Gastroesophageal sphincter (tissue), 3 donors: Measurements from ENCODE around the gene ACADVL.

Experiments used
- POLR2A ChIP-seq, 2 donors: fragments of 450-650 bp; IDR thresholded peaks; one replicate each; pipeline ENCODE4 v1.6.1; 2017; ENCODE audit warnings: antibody characterized with exemption in 2 of 2, mild to moderate bottlenecking in 2 of 2, moderate library complexity in 1 of 2
- TF ChIP-seq, protein P1 (sequence below), 4 experiments: fragments of 200-600 bp in 2 of 4; fragments of 450-650 bp in 2 of 4; sonication (generic) in 1 of 4; IDR thresholded peaks; one replicate each; pipeline ENCODE4 v1.5.1; 2017 to 2019; ENCODE audit warnings: antibody characterized with exemption in 4 of 4, mild to moderate bottlenecking in 2 of 4, moderate library complexity in 2 of 4

DNA sequence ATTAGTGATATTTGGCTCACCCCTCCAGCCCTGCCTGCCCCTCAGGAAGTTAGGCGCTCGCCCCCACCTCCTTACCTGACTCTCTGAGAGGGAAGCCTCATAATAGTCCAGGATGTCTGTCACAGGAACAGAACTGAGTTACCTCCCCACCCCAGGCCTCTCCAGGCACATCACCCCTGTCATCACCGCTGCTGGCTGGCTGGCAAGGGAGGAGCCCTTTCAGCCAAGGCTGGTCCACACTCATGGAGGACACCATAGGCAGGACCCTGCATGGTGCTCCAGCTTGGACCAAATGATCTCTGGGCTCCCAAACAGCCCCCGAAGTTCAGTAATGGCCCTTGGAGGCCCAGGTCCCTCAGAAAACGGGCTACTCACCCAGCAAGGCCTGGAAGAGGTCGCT, 1.6 kb upstream of the ACADVL start:
- TF ChIP-seq POLR2A (IDR thresholded peaks at IDR 0.05), result no peak
- TF ChIP-seq, protein P1, sequence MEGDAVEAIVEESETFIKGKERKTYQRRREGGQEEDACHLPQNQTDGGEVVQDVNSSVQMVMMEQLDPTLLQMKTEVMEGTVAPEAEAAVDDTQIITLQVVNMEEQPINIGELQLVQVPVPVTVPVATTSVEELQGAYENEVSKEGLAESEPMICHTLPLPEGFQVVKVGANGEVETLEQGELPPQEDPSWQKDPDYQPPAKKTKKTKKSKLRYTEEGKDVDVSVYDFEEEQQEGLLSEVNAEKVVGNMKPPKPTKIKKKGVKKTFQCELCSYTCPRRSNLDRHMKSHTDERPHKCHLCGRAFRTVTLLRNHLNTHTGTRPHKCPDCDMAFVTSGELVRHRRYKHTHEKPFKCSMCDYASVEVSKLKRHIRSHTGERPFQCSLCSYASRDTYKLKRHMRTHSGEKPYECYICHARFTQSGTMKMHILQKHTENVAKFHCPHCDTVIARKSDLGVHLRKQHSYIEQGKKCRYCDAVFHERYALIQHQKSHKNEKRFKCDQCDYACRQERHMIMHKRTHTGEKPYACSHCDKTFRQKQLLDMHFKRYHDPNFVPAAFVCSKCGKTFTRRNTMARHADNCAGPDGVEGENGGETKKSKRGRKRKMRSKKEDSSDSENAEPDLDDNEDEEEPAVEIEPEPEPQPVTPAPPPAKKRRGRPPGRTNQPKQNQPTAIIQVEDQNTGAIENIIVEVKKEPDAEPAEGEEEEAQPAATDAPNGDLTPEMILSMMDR (IDR thresholded peaks at IDR 0.05), result no peak
